ENCODE measurements around the gene ZNF474.
"Not testable (repeated sequence)": the region's sequence is repeated elsewhere in the genome, so short reads cannot be mapped to it uniquely, and the experiment has no call there.

Gene ZNF474

GRCh38 chr5:122091936-122092600 is 37.3 kb upstream of the ZNF474 start:
- Histone ChIP-seq H3K4me1 (ENCODE audit: control insufficient read depth, low read depth, low read length) (no peaks in the 10 kb centered on the region), H4K8ac (ENCODE audit: low read depth, low read length) (no peak overlapping the region), H3K4me3 (ENCODE audit: low read length) (no peak overlapping the region), H2BK15ac (replicated peaks; ENCODE audit: low read depth) (no peak overlapping the region), H3K4me2 (ENCODE audit: low read length) (no peak overlapping the region), H2BK5ac (ENCODE audit: low read length) (no peak overlapping the region), H3K36me3 (ENCODE audit: control insufficient read depth, insufficient read depth, low read length) (no peaks in the 10 kb centered on the region), H2AK5ac (ENCODE audit: low read length) (no peak overlapping the region), H2BK120ac (ENCODE audit: low read depth, low read length) (no peak overlapping the region), H3K56ac (ENCODE audit: low read length) (no peak overlapping the region), H3K4ac (ENCODE audit: low read depth, low read length) (no peak overlapping the region), H3K27ac (ENCODE audit: low read depth, low read length) (no peak overlapping the region), H3K9ac (ENCODE audit: low read length) (no peak overlapping the region), H3K18ac (ENCODE audit: low read length) (no peak overlapping the region), H3K23ac (ENCODE audit: low read length) (no peak overlapping the region), H3K27me3 (ENCODE audit: insufficient read depth, low read length, poor library complexity) (no peaks in the 10 kb centered on the region), H3K79me1 (ENCODE audit: low read length) (no peaks in the 10 kb centered on the region), H3K79me2 (ENCODE audit: control insufficient read depth, insufficient read depth, low read length) (no peaks in the 10 kb centered on the region), H4K5ac (ENCODE audit: low read length) (no peak overlapping the region)
- no CpG with 5 or more reads among the region's 9 CpGs for WGBS (ENCODE audit: extremely low coverage, insufficient coverage, low lambda C conversion rate)
- DNase-seq: peak; percentile 64

GRCh38 chr5:122093415-122094180 is 35.7 kb upstream of the ZNF474 start:
- Histone ChIP-seq H3K4ac (ENCODE audit: low read depth, low read length) (no peak overlapping the region), H4K8ac (ENCODE audit: low read depth, low read length) (no peak overlapping the region), H3K27me3 (ENCODE audit: insufficient read depth, low read length, poor library complexity) (no peaks in the 10 kb centered on the region), H3K4me2 (ENCODE audit: low read length) (no peak overlapping the region), H3K27ac (ENCODE audit: low read depth, low read length) (no peak overlapping the region), H3K56ac (ENCODE audit: low read length) (no peak overlapping the region), H2AK5ac (ENCODE audit: low read length) (no peak overlapping the region), H3K23ac (ENCODE audit: low read length) (no peak overlapping the region), H3K9ac (ENCODE audit: low read length) (no peak overlapping the region), H3K79me2 (ENCODE audit: control insufficient read depth, insufficient read depth, low read length) (no peaks in the 10 kb centered on the region), H3K4me3 (ENCODE audit: low read length) (no peak overlapping the region), H2BK15ac (replicated peaks; ENCODE audit: low read depth) (no peak overlapping the region), H4K5ac (ENCODE audit: low read length) (no peak overlapping the region), H3K18ac (ENCODE audit: low read length) (no peak overlapping the region), H3K36me3 (ENCODE audit: control insufficient read depth, insufficient read depth, low read length) (no peaks in the 10 kb centered on the region), H3K4me1 (ENCODE audit: control insufficient read depth, low read depth, low read length) (no peaks in the 10 kb centered on the region), H2BK5ac (ENCODE audit: low read length) (no peak overlapping the region), H3K79me1 (ENCODE audit: low read length) (no peaks in the 10 kb centered on the region), H2BK120ac (ENCODE audit: low read depth, low read length) (no peak overlapping the region)
- no peak for DNase-seq
- no CpG with 5 or more reads among the region's 7 CpGs for WGBS (ENCODE audit: extremely low coverage, insufficient coverage, low lambda C conversion rate)

GRCh38 chr5:122094251-122094650 is 35.1 kb upstream of the ZNF474 start:
- not testable (repeated sequence) for H3K4me3 ChIP-seq (ENCODE audit: low read length); H3K27ac ChIP-seq (ENCODE audit: low read depth, low read length)
- no CpG with 5 or more reads among the region's 5 CpGs for WGBS (ENCODE audit: extremely low coverage, insufficient coverage, low lambda C conversion rate)

GRCh38 chr5:122095158-122095557 is 34.2 kb upstream of the ZNF474 start:
- no CpG with 5 or more reads among the region's 3 CpGs for WGBS (ENCODE audit: extremely low coverage, insufficient coverage, low lambda C conversion rate)

More at GRCh38 chr5:122094251-122094650, 35.1 kb upstream of the ZNF474 start:
- not testable (repeated sequence) for H3K4me2 ChIP-seq (ENCODE audit: low read length); H3K23ac ChIP-seq (ENCODE audit: low read length); H3K4me1 ChIP-seq (ENCODE audit: control insufficient read depth, low read depth, low read length); H2AK5ac ChIP-seq (ENCODE audit: low read length); H3K79me1 ChIP-seq (ENCODE audit: low read length); H3K18ac ChIP-seq (ENCODE audit: low read length); H3K36me3 ChIP-seq (ENCODE audit: control insufficient read depth, insufficient read depth, low read length); H4K8ac ChIP-seq (ENCODE audit: low read depth, low read length); H3K9ac ChIP-seq (ENCODE audit: low read length); H3K27me3 ChIP-seq (ENCODE audit: insufficient read depth, low read length, poor library complexity); H2BK15ac ChIP-seq (replicated peaks; ENCODE audit: low read depth); DNase-seq; H3K79me2 ChIP-seq (ENCODE audit: control insufficient read depth, insufficient read depth, low read length); H3K4ac ChIP-seq (ENCODE audit: low read depth, low read length); H3K56ac ChIP-seq (ENCODE audit: low read length); H4K5ac ChIP-seq (ENCODE audit: low read length); H2BK5ac ChIP-seq (ENCODE audit: low read length); H2BK120ac ChIP-seq (ENCODE audit: low read depth, low read length)

GRCh38 chr5:122097391-122097790 is 32.0 kb upstream of the ZNF474 start:
- no peak overlapping the region for H2AK5ac ChIP-seq (ENCODE audit: low read length)
- H3K79me2 ChIP-seq (ENCODE audit: control insufficient read depth, insufficient read depth, low read length): no peaks in the 10 kb centered on the region
- H2BK15ac ChIP-seq (replicated peaks; ENCODE audit: low read depth): no peak overlapping the region
- H3K18ac ChIP-seq (ENCODE audit: low read length): no peak overlapping the region
- H3K4me2 ChIP-seq (ENCODE audit: low read length): no peak overlapping the region
- H3K4me1 ChIP-seq (ENCODE audit: control insufficient read depth, low read depth, low read length): no peaks in the 10 kb centered on the region
- no peak overlapping the region for H2BK120ac ChIP-seq (ENCODE audit: low read depth, low read length)
- no peak for DNase-seq
- H3K4ac ChIP-seq (ENCODE audit: low read depth, low read length): no peak overlapping the region
- H2BK5ac ChIP-seq (ENCODE audit: low read length): no peak overlapping the region
- no peak overlapping the region for H3K27ac ChIP-seq (ENCODE audit: low read depth, low read length)
- no peak overlapping the region for H3K23ac ChIP-seq (ENCODE audit: low read length)
- no peak overlapping the region for H3K9ac ChIP-seq (ENCODE audit: low read length)
- WGBS (ENCODE audit: extremely low coverage, insufficient coverage, low lambda C conversion rate): no CpG with 5 or more reads among the region's 1 CpG
- H4K5ac ChIP-seq (ENCODE audit: low read length): no peak overlapping the region
- no peak overlapping the region for H3K56ac ChIP-seq (ENCODE audit: low read length)
- no peaks in the 10 kb centered on the region for H3K36me3 ChIP-seq (ENCODE audit: control insufficient read depth, insufficient read depth, low read length)
- H4K8ac ChIP-seq (ENCODE audit: low read depth, low read length): no peak overlapping the region
- H3K79me1 ChIP-seq (ENCODE audit: low read length): no peaks in the 10 kb centered on the region
- no peak overlapping the region for H3K4me3 ChIP-seq (ENCODE audit: low read length)
- no peaks in the 10 kb centered on the region for H3K27me3 ChIP-seq (ENCODE audit: insufficient read depth, low read length, poor library complexity)

More at GRCh38 chr5:122095158-122095557, 34.2 kb upstream of the ZNF474 start:
- H3K4me3 ChIP-seq (ENCODE audit: low read length): no peak overlapping the region
- no peak overlapping the region for H2BK15ac ChIP-seq (replicated peaks; ENCODE audit: low read depth)
- no peaks in the 10 kb centered on the region for H3K27me3 ChIP-seq (ENCODE audit: insufficient read depth, low read length, poor library complexity)
- H3K36me3 ChIP-seq (ENCODE audit: control insufficient read depth, insufficient read depth, low read length): no peaks in the 10 kb centered on the region
- H4K8ac ChIP-seq (ENCODE audit: low read depth, low read length): no peak overlapping the region
- no peak overlapping the region for H3K18ac ChIP-seq (ENCODE audit: low read length)
- H3K9ac ChIP-seq (ENCODE audit: low read length): no peak overlapping the region
- no peak overlapping the region for H3K56ac ChIP-seq (ENCODE audit: low read length)
- no peaks in the 10 kb centered on the region for H3K79me2 ChIP-seq (ENCODE audit: control insufficient read depth, insufficient read depth, low read length)
- no peaks in the 10 kb centered on the region for H3K79me1 ChIP-seq (ENCODE audit: low read length)
- no peak overlapping the region for H2AK5ac ChIP-seq (ENCODE audit: low read length)
- H3K4me2 ChIP-seq (ENCODE audit: low read length): no peak overlapping the region
- DNase-seq: no peak
- no peak overlapping the region for H3K23ac ChIP-seq (ENCODE audit: low read length)
- no peak overlapping the region for H2BK120ac ChIP-seq (ENCODE audit: low read depth, low read length)
- H3K4ac ChIP-seq (ENCODE audit: low read depth, low read length): no peak overlapping the region
- no peak overlapping the region for H4K5ac ChIP-seq (ENCODE audit: low read length)
- H3K4me1 ChIP-seq (ENCODE audit: control insufficient read depth, low read depth, low read length): no peaks in the 10 kb centered on the region
- no peak overlapping the region for H2BK5ac ChIP-seq (ENCODE audit: low read length)
- no peak overlapping the region for H3K27ac ChIP-seq (ENCODE audit: low read depth, low read length)

Measured in mesendoderm (in vitro differentiated cells).